ENCODE data around the gene UST. TPM values are rescaled to one million over a fixed set of nuclear protein-coding genes. Genes with fewer than 3 reads are reported as not detected.
"Not testable (repeated sequence)": the region's sequence is repeated elsewhere in the genome, so short reads cannot be mapped to it uniquely, and the experiment has no call there.

UST gene
- total RNA-seq, 1 donor from 2014 or later: 0.25 TPM

DNA sequence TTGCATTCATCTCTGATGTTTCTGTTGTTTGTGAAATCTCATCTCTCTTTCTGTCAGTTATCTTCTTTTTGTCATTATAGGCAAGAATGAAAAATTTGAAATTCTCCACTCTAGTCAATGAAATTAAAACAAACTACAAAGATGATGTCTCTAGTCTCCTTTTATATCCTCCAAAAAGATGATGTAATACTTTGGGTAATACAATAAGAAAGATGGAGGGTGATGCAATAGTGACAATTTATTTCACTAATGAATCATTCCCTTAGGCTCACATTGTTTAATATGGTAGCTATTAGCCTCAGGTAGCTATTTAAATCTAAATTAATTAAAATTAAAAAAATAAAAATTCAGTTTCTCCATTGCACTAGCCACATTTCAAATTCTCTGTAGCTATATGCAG lies 145.4 kb downstream of the UST start:
- intact Hi-C loops (cut with micrococcal nuclease): no loop called here

- intact Hi-C loops (cut with micrococcal nuclease): no loop called here
Observed at GRCh38 chr6:148893073-148893472, 146.2 kb downstream of the UST start.

GRCh38 chr6:148893481-148893880 lies 146.7 kb downstream of the UST start:
- intact Hi-C loops (cut with micrococcal nuclease): no loop called here

- intact Hi-C loops (cut with micrococcal nuclease): no loop called here
Observed at GRCh38 chr6:148898376-148899014, 151.7 kb downstream of the UST start.

- intact Hi-C loops (cut with micrococcal nuclease): no loop called here
Observed at GRCh38 chr6:148904896-148905870, 158.4 kb downstream of the UST start.

GRCh38 chr6:148905901-148906300 lies 159.1 kb downstream of the UST start:
- intact Hi-C loops (cut with micrococcal nuclease): no loop called here

DNA sequence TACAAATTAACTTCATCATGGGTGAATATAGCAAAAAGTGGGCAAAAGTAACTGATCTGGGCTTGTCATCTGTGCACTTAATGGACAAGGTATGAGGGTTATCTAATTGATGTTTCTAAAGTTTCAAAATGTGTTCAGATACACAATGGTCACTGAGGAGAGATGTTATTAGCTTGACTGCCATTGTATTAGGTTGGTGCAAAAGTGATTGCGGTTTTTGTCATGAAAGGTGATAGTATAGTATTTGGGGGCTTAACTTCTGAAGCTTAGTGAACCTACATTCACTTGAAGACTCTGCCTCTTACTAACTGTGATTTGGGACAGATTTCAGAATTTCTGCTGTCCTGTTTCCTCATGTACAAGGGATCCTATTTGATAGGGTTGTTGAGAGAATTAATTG lies 159.6 kb downstream of the UST start:
- intact Hi-C loops (cut with micrococcal nuclease): no loop called here

DNA sequence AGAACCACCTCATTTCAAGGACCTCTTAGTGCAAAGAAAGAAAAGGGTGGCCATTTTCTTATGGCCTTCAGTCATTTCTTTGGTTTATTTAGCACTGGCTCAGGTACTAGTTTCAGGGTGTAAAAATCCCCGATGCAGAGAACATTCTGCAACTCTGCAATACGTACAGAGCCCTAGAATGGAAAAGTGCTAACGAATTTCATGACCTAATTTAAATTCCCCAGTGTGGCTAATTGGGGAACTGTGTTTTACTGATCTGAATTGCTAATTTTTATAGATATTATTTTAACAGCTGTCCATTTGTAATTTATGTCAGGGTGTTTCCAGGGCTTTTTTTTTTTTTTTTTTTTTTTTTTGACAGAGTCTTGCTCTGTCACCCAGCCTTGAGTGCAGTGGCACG lies 160.7 kb downstream of the UST start:
- intact Hi-C loops (cut with micrococcal nuclease): no loop called here

GRCh38 chr6:148912252-148912651 lies 165.4 kb downstream of the UST start:
- intact Hi-C loops (cut with micrococcal nuclease): no loop called here

DNA sequence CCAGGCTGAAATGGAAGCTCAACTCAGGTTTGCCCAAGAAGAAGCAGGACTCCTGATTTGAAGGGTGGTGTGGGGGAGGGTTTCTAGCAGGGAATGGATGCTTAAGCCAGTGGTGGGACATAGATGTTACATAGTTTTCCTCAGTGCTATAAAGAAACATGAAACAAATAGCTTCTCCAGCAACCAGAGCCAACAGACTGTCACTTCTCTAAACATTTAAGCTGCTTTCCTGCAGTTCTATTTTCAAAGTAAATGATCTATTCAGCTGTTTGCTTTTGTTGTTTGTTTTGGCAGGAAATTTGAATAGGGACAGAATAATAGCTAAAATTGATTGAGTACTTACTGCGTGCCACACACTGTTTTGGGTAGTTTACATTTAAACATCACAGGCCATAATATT lies 169.0 kb downstream of the UST start:
- intact Hi-C loops (cut with micrococcal nuclease): no loop called here

DNA sequence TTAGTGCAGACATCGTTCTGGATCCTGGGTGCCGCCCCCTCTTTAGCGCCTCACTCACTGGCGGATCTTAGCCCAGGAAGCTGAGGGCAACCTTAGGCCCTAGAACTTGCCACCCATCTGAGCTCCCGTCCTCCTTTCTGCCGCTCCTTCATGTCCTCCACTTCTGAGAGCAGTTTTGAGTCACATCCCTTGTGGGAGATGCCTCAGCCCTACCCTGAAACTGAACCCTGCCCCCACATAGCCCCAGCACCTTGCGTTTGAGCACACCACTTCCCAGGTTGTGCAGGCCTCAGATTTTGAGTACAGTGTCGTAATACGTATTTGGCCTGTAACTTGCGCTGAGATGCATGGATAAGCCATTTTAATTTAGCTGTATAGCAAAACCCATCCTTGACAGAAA lies 169.7 kb downstream of the UST start:
- intact Hi-C loops (cut with micrococcal nuclease): not testable (repeated sequence)

DNA sequence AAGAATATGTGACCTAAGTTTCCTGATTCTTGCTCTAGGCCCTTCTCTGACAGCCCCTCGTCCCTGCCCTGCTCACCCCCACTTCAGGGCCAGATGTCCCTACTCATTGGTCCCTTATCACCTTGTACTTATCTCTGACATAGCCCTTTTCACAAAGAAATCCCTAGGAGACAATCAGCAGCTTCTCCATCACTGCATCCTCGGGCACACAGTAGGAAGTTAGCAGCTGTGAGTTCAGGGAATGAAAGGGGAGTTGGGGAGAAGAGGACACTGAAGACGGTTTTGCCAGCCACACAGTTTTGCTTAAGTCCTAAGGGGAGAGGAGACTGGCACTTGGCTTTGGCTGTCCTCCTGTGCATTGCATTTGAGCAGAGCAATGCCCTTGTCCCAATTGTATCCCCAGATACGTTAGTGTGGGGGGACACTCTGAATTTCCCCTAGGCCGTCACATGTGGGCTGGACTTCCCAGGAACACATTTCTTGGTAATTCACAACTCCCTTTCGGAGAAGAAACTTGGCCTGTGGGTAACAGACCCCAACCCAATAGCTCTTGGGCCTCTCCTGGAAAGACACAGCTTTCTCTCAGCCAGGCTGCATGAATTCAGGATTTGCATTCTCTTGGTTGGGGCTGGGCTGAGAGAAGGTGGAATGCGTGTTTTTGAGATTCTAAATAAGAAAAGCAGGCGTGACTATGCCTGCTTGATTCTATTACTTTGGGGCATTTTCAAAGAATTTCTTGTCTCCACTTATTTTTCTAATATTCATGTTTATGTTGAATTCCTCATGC lies 177.6 kb downstream of the UST start:
- intact Hi-C loops (cut with micrococcal nuclease): no loop called here

DNA sequence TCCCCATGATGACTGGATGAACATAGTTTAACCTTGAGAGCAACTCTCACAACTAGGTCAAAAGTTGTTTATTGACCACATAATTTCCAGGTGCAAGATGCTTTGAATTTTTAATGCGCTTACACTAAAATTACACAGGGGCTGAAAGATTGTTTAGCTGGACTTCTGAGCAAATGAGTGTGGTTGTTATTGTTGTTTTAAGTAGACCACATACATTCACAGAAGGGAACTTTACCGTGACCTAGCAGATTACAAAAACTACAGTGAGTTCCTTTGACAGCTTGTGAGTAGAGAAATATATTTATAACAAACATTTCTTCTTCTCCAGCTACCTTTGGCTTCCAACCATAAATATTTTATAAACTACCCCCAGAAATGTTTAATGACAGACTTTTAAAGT lies 178.9 kb downstream of the UST start:
- intact Hi-C loops (cut with micrococcal nuclease): no loop called here

DNA sequence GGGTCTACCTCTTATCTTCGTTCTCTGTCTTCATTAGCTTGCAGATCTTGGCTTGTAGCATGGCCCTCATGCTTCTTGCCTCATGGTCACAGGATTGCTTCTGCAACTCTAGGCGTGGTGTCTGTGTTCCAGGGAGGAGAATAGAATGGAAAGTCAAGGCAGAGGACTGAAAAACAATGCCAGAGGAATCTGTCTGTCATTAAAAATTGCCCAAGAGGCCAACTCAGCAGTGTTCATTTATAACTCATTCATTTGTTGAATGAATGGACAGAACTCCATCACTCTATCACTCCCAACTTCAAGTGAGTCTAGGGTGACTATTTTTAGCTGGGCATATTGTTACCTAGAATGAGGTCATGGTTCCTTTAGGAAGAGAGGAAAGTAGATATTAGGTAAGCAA lies 179.6 kb downstream of the UST start:
- intact Hi-C loops (cut with micrococcal nuclease): no loop called here

GRCh38 chr6:148927586-148927985 lies 180.8 kb downstream of the UST start:
- intact Hi-C loops (cut with micrococcal nuclease): no loop called here

DNA sequence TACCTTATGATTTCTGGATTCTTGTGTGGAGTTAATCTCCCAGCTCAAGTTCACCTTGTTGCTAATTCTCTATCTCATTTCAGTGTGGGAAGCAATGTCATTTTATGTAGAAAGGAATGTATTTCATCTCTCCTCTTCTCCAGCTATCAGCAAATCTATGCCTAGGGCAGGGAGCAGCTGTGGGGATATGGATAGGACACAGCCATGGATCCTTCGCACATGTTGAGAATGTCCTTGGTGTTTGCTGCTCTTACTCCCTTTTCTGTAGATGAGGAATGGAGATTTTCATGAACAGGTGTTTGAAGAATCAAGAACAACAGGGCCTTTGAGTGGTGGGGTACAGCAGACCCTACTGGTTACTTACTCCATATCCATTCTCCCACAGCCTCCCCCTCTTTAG lies 182.0 kb downstream of the UST start:
- intact Hi-C loops (cut with micrococcal nuclease): no loop called here

- intact Hi-C loops (cut with micrococcal nuclease): no loop called here
Observed at GRCh38 chr6:148932208-148932607, 185.4 kb downstream of the UST start.

DNA sequence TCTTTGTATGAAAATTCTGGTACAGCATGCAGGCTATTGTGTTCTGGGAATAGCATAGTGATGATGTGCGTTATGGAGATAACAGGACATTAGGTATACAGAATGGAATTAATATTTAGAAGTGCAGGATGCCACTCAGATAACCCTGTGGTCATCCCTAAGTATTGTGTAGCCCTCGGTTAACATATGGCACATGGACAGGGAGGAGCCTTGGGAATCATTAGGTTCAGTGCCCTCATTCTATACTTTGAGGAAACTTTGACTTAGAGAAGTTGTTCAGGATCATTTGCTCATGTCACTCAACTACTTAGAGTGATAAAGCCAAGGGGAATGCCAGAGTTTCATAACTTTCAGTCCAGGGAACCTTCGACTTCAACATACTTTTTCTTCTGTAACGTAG lies 185.9 kb downstream of the UST start:
- intact Hi-C loops (cut with micrococcal nuclease): no loop called here

- intact Hi-C loops (cut with micrococcal nuclease): no loop called here
Observed at GRCh38 chr6:148934539-148934938, 187.7 kb downstream of the UST start.

GRCh38 chr6:148934961-148935360 lies 188.1 kb downstream of the UST start:
- intact Hi-C loops (cut with micrococcal nuclease): no loop called here

DNA sequence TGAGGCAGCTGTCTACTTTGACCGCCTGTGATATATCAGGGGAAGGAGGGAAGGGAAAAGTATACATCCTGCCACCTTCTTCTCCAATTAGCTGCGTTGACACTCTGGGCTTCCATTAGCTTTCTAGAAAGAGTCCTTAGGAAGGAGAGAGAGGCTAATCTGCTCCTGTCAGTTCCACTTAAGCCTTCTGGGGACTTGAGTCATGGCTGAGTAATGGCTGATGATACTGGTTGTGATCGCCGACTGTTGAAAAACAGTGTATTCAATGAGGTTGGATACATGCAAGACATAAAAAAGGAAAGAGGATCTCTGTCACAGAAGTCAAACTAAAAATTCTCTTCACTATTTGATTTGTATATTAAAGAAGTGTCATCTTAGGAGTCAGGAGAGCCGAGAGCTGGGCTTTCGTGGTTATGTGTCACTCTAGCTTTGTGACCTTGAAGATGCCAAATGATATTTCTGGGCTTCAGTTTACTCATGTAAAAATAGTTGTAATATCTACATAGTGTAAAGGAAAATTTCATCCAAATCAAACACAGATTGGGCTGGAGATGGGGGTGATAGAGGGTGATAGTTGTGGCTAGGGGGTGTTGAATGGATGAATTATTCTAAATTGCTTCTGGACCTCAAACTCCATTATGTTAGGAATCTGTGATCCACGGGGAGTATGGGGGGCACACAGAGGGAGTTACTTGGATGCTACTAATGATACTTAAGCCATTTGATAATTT lies 189.0 kb downstream of the UST start:
- intact Hi-C loops (cut with micrococcal nuclease): no loop called here

All from T-helper 2 cell treated with Interferon-gamma antibody and Interleukin-4, amounts not matched to agents 100 ng/mL and 5 ng/mL, for 36 hours (primary cell).